HFF-Myc (cell line): ENCODE measurements around the gene CDH6.
A peak's percentile ranks its signal among the peaks of the same experiment; 100 is the strongest.

Experiments
- DNase-seq: peaks from one replicate; pipeline ENCODE4 v3.0.0-alpha.2; 2011; ENCODE audit warnings: low read depth; ENCODE audit errors: extremely low read depth
- H3K4me3 ChIP-seq: replicated peaks from 2 replicates; pipeline ENCODE4 v1.5.1; 2011; ENCODE audit warnings: low read depth, mild to moderate bottlenecking, control low read depth, low read length
- CTCF ChIP-seq: IDR thresholded peaks from 2 replicates; pipeline ENCODE4 v1.5.1; 2012; ENCODE audit warnings: mild to moderate bottlenecking, low read depth, low read length, control low read depth; ENCODE audit errors: missing control alignments

CDH6 gene

GRCh38 chr5:31182136-31182535 is 11.3 kb upstream of the CDH6 start:
- no peak for TF ChIP-seq CTCF
- no peak overlapping the region for H3K4me3 ChIP-seq
- DNase-seq: no peak

DNA sequence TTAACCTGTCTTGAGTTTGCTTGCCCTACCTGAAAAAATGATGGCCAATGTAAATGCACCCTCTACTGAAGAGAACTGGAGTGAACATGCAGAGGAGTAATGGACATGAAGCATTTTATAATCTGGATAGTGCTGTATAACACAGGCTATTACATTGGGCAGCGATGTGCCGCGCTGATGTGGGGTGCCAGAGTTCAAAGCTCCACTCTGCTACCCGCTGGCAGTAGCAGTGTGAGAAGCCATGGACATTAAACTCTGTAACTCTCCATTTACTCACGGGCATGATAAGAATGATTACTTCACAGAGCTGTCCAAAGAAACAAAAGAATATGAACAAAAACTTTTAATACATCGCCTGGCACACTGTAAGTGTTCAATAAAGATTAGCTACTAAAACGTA is 7.5 kb upstream of the CDH6 start:
- no peak for TF ChIP-seq CTCF
- DNase-seq: no peak
- no peak overlapping the region for H3K4me3 ChIP-seq

DNA sequence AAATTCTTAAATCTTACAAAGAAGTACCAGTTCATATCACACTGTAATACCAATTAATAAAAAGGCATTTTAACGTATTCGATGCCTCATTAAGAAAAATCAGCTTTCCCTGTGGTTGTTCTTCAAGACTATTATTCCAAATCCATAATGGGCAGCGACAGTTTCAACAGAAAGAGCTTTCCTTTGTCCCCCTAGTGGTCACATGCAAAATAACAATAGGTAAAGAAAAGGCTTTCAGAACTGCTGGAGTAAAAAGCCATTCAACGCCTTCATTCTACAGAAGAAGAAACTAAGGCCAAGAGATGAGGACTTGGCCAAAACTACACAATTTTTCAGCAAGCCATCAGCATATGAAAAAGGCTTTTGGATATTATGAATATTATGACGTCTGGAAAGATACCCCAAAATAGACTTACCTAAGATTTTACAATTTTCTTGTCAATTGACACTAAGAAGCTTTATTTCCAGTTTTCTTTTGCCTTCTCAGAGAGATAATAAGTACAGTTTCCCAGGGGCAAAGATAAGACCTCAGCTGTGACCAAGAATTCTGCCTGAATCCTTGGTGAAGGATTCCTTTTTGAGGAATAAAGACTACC is 6.7 kb upstream of the CDH6 start:
- no peak overlapping the region for H3K4me3 ChIP-seq
- TF ChIP-seq CTCF: peak; percentile 74
- peak; percentile 15 for DNase-seq

DNA sequence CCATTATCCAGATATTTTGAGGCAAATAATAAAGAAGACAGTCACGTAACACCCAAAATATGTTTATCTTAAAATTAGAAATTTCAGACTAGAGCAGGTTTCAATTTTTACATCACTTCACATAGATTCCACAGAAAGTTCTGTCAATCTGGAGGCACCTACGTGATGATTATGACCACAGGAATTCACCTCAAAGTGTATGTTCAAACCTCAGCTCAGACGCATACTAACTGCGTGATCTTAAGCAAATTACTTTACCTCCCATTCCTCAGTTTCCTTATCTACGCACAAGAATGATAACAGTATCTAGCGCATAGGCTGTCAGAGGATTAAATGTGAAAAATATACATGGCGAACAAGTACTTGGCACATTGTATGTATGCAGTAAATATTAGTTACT is 5.9 kb upstream of the CDH6 start:
- no peak for TF ChIP-seq CTCF
- no peak for DNase-seq

DNA sequence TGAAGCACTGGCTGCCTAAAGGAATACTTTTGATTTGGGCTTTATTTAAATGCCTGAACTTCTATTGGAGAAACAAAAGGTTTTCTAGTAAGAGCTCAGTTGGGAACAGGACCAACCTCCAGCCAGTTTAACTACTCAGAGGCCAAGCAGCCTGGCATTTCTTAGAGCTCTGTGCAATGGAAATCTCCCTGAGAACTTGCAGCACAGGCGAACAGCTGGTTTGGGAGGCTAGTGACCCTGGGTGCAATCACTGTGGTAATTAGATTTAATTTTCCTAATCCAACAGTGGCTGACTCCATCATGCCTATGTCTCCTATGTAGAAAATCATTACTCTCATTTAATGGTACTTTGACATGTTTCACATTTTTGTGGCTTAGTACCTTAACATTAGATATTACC is 1.0 kb upstream of the CDH6 start:
- no peak for TF ChIP-seq CTCF
- H3K4me3 ChIP-seq: no peak overlapping the region
- DNase-seq: no peak

More for the DNA sequence above, 5.9 kb upstream of the CDH6 start:
- H3K4me3 ChIP-seq: no peak overlapping the region

DNA sequence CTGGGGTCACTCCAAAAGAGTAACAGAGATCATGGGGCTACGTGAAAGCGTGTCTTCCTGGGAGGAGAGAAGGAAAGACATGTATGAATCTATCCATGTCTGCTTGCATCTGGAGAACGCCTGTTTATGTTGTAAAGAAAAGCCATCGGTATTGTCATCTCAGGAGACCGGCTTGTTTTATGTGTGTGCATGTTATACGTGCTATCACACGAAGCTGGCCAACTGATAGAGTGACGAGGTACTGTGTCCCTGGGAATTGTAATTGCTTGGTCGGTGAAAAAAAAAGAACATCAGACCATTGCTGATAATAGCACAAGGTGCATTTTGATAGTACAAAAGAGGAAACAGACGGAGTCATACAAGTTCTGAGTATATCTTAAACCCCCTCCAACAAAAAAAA is 370 bp upstream of the CDH6 start:
- DNase-seq: no peak
- H3K4me3 ChIP-seq: no peak overlapping the region; the same call in 1 of the 2 replicates
- TF ChIP-seq CTCF: no peak

DNA sequence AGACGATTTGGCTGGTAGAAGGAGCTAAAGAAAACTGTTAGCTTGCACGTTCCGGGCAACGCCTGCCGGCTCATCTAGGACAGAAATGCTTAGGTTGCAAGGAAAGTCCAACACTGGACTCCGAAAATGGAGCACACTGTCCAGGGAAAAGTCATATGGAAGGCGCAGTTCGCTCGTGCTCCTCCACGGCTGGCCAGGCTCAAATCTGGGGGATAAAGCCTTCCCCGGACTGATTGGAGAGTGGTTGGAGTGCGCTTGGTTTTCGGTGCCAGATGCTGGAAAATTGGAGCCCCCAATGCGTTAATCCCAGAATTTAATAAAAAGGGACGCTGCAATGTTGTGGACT is 955 bp downstream of the CDH6 start:
- no peak for DNase-seq
- H3K4me3 ChIP-seq: peak overlapping the region; percentile 35
- no peak for TF ChIP-seq CTCF
